ENCODE measurements around the gene AP1AR.

The AP1AR gene

GRCh38 chr4:112222219-112222955 lies 9.2 kb upstream of the AP1AR start:
- no peak for TF ChIP-seq FOXP2 (optimal IDR thresholded peaks at IDR 0.05; ENCODE audit: borderline replicate concordance, extremely low read depth, extremely low read length, insufficient read depth)
- TF ChIP-seq SIN3A (IDR thresholded peaks at IDR 0.05; ENCODE audit: borderline replicate concordance, insufficient read depth, low read length): no peak
- no peak for TF ChIP-seq POLR2AphosphoS5 (IDR thresholded peaks at IDR 0.05; ENCODE audit: low read depth, low read length)
- no peak for TF ChIP-seq REST (IDR thresholded peaks at IDR 0.05; ENCODE audit: insufficient read depth in 1 of 2, low read depth in 2 of 2, low read length in 2 of 2)
- TF ChIP-seq TAF1 (IDR thresholded peaks at IDR 0.05; ENCODE audit: borderline replicate concordance, insufficient read depth, low read length): no peak

DNA sequence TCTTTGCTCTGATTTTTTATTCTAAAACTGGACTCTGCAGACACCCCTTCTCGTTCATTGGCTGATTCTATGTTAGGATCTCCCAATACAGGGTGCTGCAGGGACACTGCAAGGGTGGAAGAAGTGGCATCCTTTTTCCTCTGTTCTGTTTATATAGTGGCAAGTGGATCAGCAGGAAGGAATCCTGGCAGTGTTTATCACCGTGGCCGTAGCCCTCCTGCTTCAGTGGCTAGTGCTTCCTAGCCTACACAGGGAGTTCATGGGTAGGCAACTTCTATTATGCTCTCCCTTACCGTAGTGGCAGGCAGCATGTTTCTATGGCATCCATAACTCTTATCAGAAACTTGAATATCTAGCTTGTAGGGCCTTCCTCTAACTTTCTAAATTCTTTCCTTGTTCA lies 6.4 kb upstream of the AP1AR start:
- TF ChIP-seq SIN3A (IDR thresholded peaks at IDR 0.05; ENCODE audit: borderline replicate concordance, insufficient read depth, low read length) (no peak), POLR2AphosphoS5 (IDR thresholded peaks at IDR 0.05; ENCODE audit: low read depth, low read length) (no peak), REST (IDR thresholded peaks at IDR 0.05; ENCODE audit: insufficient read depth in 1 of 2, low read depth in 2 of 2, low read length in 2 of 2) (no peak), FOXP2 (optimal IDR thresholded peaks at IDR 0.05; ENCODE audit: borderline replicate concordance, extremely low read depth, extremely low read length, insufficient read depth) (no peak), TAF1 (IDR thresholded peaks at IDR 0.05; ENCODE audit: borderline replicate concordance, insufficient read depth, low read length) (no peak)

GRCh38 chr4:112230879-112231778 lies 458 bp upstream of the AP1AR start:
- TF ChIP-seq TAF1 (IDR thresholded peaks at IDR 0.05; ENCODE audit: borderline replicate concordance, insufficient read depth, low read length): peak; percentile 87; the same call in 1 of the 2 replicates
- TF ChIP-seq POLR2AphosphoS5 (IDR thresholded peaks at IDR 0.05; ENCODE audit: low read depth, low read length): no peak; the same call in none of the 2 replicates
- peak; percentile 63 for TF ChIP-seq FOXP2 (optimal IDR thresholded peaks at IDR 0.05; ENCODE audit: borderline replicate concordance, extremely low read depth, extremely low read length, insufficient read depth)
- TF ChIP-seq REST (IDR thresholded peaks at IDR 0.05; ENCODE audit: insufficient read depth in 1 of 2, low read depth in 2 of 2, low read length in 2 of 2): peak in 1 of 2 experiments; percentile 5; a peak in 1 of 4 replicates
- TF ChIP-seq SIN3A (IDR thresholded peaks at IDR 0.05; ENCODE audit: borderline replicate concordance, insufficient read depth, low read length): peak; percentile 80; the same call in 1 of the 2 replicates

GRCh38 chr4:112234952-112235609 lies 3.5 kb downstream of the AP1AR start:
- TF ChIP-seq POLR2AphosphoS5 (IDR thresholded peaks at IDR 0.05; ENCODE audit: low read depth, low read length) (no peak), REST (IDR thresholded peaks at IDR 0.05; ENCODE audit: insufficient read depth in 1 of 2, low read depth in 2 of 2, low read length in 2 of 2) (no peak), FOXP2 (optimal IDR thresholded peaks at IDR 0.05; ENCODE audit: borderline replicate concordance, extremely low read depth, extremely low read length, insufficient read depth) (no peak), SIN3A (IDR thresholded peaks at IDR 0.05; ENCODE audit: borderline replicate concordance, insufficient read depth, low read length) (no peak), TAF1 (IDR thresholded peaks at IDR 0.05; ENCODE audit: borderline replicate concordance, insufficient read depth, low read length) (no peak)
